Liver (tissue), 9 donors: ENCODE results near the gene GRIA1. TPM values are rescaled to one million over a fixed set of nuclear protein-coding genes. Genes with fewer than 3 reads are reported as not detected.

ENCODE experiments used
- DNase-seq: peaks from one replicate; pipeline ENCODE4 v3.0.0-alpha.2; 2017; ENCODE audit warnings: low spot score
- H3K27ac ChIP-seq, 2 donors: one replicate each; pipeline ENCODE4 v1.7.0; 2013; ENCODE audit warnings: inconsistent platforms in 2 of 2, low read length in 2 of 2, control low read depth in 1 of 2, low read depth in 1 of 2, mild to moderate bottlenecking in 1 of 2
- H3K27me3 ChIP-seq, 4 donors: one replicate each; pipeline versions ENCODE4 v1.6.1 to v1.7.0; 2013; ENCODE audit warnings: low read length in 3 of 4, inconsistent platforms in 1 of 4, mild to moderate bottlenecking in 1 of 4, moderate library complexity in 1 of 4; ENCODE audit not compliant: control insufficient read depth in 4 of 4, insufficient read depth in 4 of 4
- H3K36me3 ChIP-seq, 4 donors: one replicate each; pipeline versions ENCODE4 v1.6.1 to v1.7.0; 2013; ENCODE audit warnings: low read length in 3 of 4, mild to moderate bottlenecking in 3 of 4, low read depth in 1 of 4, moderate library complexity in 1 of 4; ENCODE audit not compliant: control insufficient read depth in 4 of 4, insufficient read depth in 3 of 4
- H3K4me1 ChIP-seq, 4 donors: one replicate each; pipeline versions ENCODE4 v1.6.1 to v1.7.0; 2013; ENCODE audit warnings: low read length in 3 of 4, mild to moderate bottlenecking in 3 of 4, moderate library complexity in 1 of 4; ENCODE audit not compliant: control insufficient read depth in 4 of 4, insufficient read depth in 4 of 4
- H3K4me3 ChIP-seq, 3 donors: one replicate each; pipeline versions ENCODE4 v1.6.1 to v1.7.0; 2013; ENCODE audit warnings: low read length in 3 of 3, control low read depth in 1 of 3, low read depth in 1 of 3, mild to moderate bottlenecking in 1 of 3
- H3K9ac ChIP-seq, 2 donors: one replicate each; pipeline ENCODE4 v1.7.0; 2013; ENCODE audit warnings: low read length in 2 of 2, mild to moderate bottlenecking in 2 of 2, moderate library complexity in 2 of 2, control low read depth in 1 of 2, low read depth in 1 of 2
- H3K9me3 ChIP-seq, 4 donors: one replicate each; pipeline versions ENCODE4 v1.6.1 to v1.7.0; 2013; ENCODE audit warnings: low read length in 3 of 4; ENCODE audit not compliant: control insufficient read depth in 4 of 4
- ATF3 ChIP-seq: IDR thresholded peaks from 2 replicates; pipeline ENCODE4 v1.6.1; 2016; ENCODE audit warnings: antibody characterized with exemption
- CTCF ChIP-seq: fragments of 150-350 bp; IDR thresholded peaks from 2 replicates; pipeline ENCODE4 v1.5.1; 2017; ENCODE audit warnings: improper control_type of control experiment, low read depth, low read length; ENCODE audit not compliant: missing input control
- GABPA ChIP-seq, 2 donors: IDR thresholded peaks in 1 of 2; conservative IDR thresholded peaks in 1 of 2; 2 replicates each; pipeline ENCODE4 v1.6.1; 2016; ENCODE audit warnings: antibody characterized with exemption in 2 of 2, mild to moderate bottlenecking in 1 of 2, moderate library complexity in 1 of 2
- HNF4A ChIP-seq, 2 donors: conservative IDR thresholded peaks; 2 replicates each; pipeline ENCODE4 v1.6.1; 2016; ENCODE audit warnings: antibody characterized with exemption in 2 of 2, mild to moderate bottlenecking in 2 of 2
- HNF4G ChIP-seq: IDR thresholded peaks from 2 replicates; pipeline ENCODE4 v1.6.1; 2016; ENCODE audit warnings: antibody characterized with exemption
- JUND ChIP-seq, 2 donors: IDR thresholded peaks; 2 replicates each; pipeline ENCODE4 v1.6.1; 2016; ENCODE audit warnings: antibody characterized with exemption in 2 of 2
- MAX ChIP-seq: IDR thresholded peaks from 2 replicates; pipeline ENCODE4 v1.6.1; 2016; ENCODE audit warnings: antibody characterized with exemption
- NR2F2 ChIP-seq: IDR thresholded peaks from 2 replicates; pipeline ENCODE4 v1.6.1; 2016; ENCODE audit warnings: antibody characterized with exemption
- RAD21 ChIP-seq, 2 donors: IDR thresholded peaks; 2 replicates each; pipeline ENCODE4 v1.6.1; 2016; ENCODE audit warnings: antibody characterized with exemption in 2 of 2, mild to moderate bottlenecking in 2 of 2
- REST ChIP-seq: IDR thresholded peaks from 2 replicates; pipeline ENCODE4 v1.6.1; 2016; ENCODE audit warnings: antibody characterized with exemption, mild to moderate bottlenecking
- RXRA ChIP-seq, 2 donors: IDR thresholded peaks; 2 replicates each; pipeline ENCODE4 v1.6.1; 2017 to 2018; ENCODE audit warnings: antibody characterized with exemption in 2 of 2, mild to moderate bottlenecking in 1 of 2
- TAF1 ChIP-seq: conservative IDR thresholded peaks from 2 replicates; pipeline ENCODE4 v1.6.1; 2016; ENCODE audit warnings: antibody characterized with exemption, mild to moderate bottlenecking
- YY1 ChIP-seq: IDR thresholded peaks from 2 replicates; pipeline ENCODE4 v1.6.1; 2016; ENCODE audit warnings: antibody characterized with exemption, mild to moderate bottlenecking
- polyA plus RNA-seq, 2 donors: library from polyadenylated mRNA; stranded (reverse) in 1 of 2; unstranded in 1 of 2; fragments of 200-250 nt in 1 of 2; fragments of >200 nt in 1 of 2; fragmentation: Nextera tagmentation in 1 of 2; extraction: Ambion mirVana in 1 of 2; gene quantifications; one replicate each; pipeline versions ENCODE4 v1.2.1 to v1.2.3, GENCODE V29; 2013 to 2015
- total RNA-seq, 2 donors: library from RNA; depleted of rRNA; stranded (reverse); fragments of >200 nt; gene quantifications; one replicate each; pipeline ENCODE4 v1.2.3, GENCODE V29; 2014
- donor health status: healthy.
- donor health status: healthy.
- donor health status: healthy.
- donor health status: healthy.
- donor health status: healthy.

GRIA1 gene
- total and polyA plus RNA-seq, 4 donors: 0.08 TPM; not detected in 3

GRCh38 chr5:153542536-153542935 lies 52.1 kb downstream of the GRIA1 start (continued):
- TF ChIP-seq REST: no peak
- TF ChIP-seq HNF4A (conservative IDR thresholded peaks at IDR 0.05): no peak

- no peak overlapping the region for H3K27ac ChIP-seq
- DNase-seq: no peak
- no peaks in the 10 kb centered on the region for H3K27me3 ChIP-seq
- no peak for TF ChIP-seq YY1
- TF ChIP-seq CTCF: no peak
- TF ChIP-seq NR2F2: no peak
- no peak for TF ChIP-seq RXRA (IDR thresholded peaks at IDR 0.05)
- no peak for TF ChIP-seq REST
- no peak for TF ChIP-seq GABPA (IDR thresholded peaks at IDR 0.05 in 1 of 2, conservative IDR thresholded peaks at IDR 0.05 in 1 of 2)
- no peak for TF ChIP-seq HNF4G
- no peak for TF ChIP-seq ATF3
- H3K9ac ChIP-seq: no peak overlapping the region
- H3K36me3 ChIP-seq: no peaks in the 10 kb centered on the region
- H3K4me3 ChIP-seq: no peak overlapping the region
- no peaks in the 10 kb centered on the region for H3K9me3 ChIP-seq
- H3K4me1 ChIP-seq: no peaks in the 10 kb centered on the region
These were observed 52.8 kb downstream of the GRIA1 start for GRCh38 chr5:153543288-153543687.

- no peak for TF ChIP-seq HNF4A (conservative IDR thresholded peaks at IDR 0.05)
- TF ChIP-seq RXRA (IDR thresholded peaks at IDR 0.05): no peak
- no peak for TF ChIP-seq JUND (IDR thresholded peaks at IDR 0.05)
- TF ChIP-seq REST: no peak
- TF ChIP-seq CTCF: no peak
- no peak for TF ChIP-seq RAD21 (IDR thresholded peaks at IDR 0.05)
- TF ChIP-seq NR2F2: no peak
- no peak for TF ChIP-seq MAX
- no peak for TF ChIP-seq HNF4G
- no peak for TF ChIP-seq TAF1
- no peak for DNase-seq
These were observed 53.5 kb downstream of the GRIA1 start for GRCh38 chr5:153543959-153544470.

More at GRCh38 chr5:153543959-153544470, 53.5 kb downstream of the GRIA1 start:
- no peaks in the 10 kb centered on the region for H3K36me3 ChIP-seq
- H3K9me3 ChIP-seq: no peaks in the 10 kb centered on the region
- no peaks in the 10 kb centered on the region for H3K27me3 ChIP-seq
- H3K27ac ChIP-seq: no peak overlapping the region
- H3K9ac ChIP-seq: no peak overlapping the region
- no peak overlapping the region for H3K4me3 ChIP-seq
- H3K4me1 ChIP-seq: no peaks in the 10 kb centered on the region
